Sigmoid colon (tissue), 3 donors: Measurements from ENCODE around the gene SLC5A4.

Source experiments
- CTCF ChIP-seq, 4 experiments: fragments of 450-650 bp in 3 of 4; fragments of 200-600 bp in 1 of 4; IDR thresholded peaks; one replicate each; pipeline ENCODE4 v1.5.1; 2016 to 2019; ENCODE audit warnings: antibody characterized with exemption in 4 of 4, mild to moderate bottlenecking in 3 of 4, moderate library complexity in 2 of 4
- POLR2A ChIP-seq, 2 donors: fragments of 450-650 bp; IDR thresholded peaks; one replicate each; pipeline ENCODE4 v1.6.1; 2016; ENCODE audit warnings: antibody characterized with exemption in 2 of 2, mild to moderate bottlenecking in 2 of 2, moderate library complexity in 2 of 2

GRCh38 chr22:32265882-32266767, 11.0 kb upstream of the SLC5A4 start:
- peak; percentile 19 to 77 (median 66) for TF ChIP-seq CTCF (IDR thresholded peaks at IDR 0.05)
- no peak for TF ChIP-seq POLR2A (IDR thresholded peaks at IDR 0.05)
